ENCODE results near the gene ALK.

The ALK gene

DNA sequence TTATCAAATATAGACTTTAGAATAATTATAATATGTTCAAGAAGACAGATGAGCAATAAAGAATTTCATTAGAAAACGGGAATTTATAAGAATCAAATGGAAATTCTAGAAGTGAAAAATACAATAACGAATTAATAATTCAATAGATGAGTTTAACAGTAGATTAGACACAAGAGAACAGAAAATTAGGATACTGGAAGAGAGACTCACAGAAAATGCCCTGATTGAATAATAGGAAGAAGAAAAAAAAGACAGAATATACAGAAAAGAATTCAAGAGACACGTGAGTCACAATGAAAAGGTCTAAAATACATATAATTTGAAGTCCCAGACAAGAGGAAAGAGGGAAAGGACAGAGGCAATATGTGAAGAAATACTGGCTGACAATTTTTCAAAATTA, 451.4 kb downstream of the ALK start:
- DNase-seq, result no peak

DNA sequence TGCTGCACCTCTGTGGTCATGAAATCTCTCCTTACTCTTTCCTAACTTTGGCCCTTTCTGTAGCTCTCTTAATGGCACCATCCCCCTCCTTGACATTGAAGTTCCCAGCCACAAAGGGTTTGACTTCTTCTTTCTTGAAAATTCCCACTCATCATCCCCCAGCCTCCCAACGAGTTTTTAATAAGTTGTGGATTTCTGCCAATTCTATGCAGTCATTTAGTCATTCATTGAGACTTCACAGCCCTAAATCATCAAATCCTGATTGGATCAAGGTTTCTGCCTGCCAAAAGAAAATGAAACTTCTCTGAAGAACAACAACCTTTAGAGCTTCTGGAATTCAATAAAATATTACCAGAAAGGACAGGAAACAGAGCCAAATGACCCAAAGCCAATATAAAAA, 451.9 kb downstream of the ALK start:
- DNase-seq, result no peak

DNA sequence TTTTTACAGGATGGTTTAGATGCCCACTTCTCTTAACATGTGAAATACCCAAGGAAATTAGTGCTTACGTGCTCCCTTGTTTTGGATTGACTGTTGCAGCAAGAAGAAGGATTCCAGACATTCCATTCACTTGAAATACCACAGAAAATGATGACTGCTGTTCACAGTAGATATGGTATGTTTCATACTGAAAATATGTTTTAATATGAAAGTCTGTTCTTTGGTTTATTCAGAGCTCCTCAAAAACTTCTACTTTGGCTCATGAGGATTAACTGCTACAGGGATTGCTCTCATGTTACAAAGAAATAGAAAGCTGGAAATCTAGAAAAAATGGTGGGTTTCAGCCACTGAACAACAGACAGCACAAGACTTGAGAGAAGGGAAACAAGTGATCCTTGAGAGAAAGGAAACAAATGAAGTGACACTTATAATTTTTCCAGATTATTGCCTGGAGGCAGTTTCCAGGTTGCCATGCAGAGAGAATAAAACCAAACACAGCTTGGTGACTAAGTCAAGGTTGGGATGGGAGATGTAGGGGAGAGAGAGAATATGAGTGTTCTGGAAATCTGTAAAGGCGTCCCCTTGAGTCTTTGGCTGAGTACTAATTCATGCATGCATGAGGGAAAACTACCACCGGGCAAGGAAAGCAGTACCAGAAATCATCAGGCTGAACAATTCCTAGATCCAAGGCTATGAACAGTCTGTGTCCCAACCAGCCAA, 458.0 kb downstream of the ALK start:
- no peak for DNase-seq

DNA sequence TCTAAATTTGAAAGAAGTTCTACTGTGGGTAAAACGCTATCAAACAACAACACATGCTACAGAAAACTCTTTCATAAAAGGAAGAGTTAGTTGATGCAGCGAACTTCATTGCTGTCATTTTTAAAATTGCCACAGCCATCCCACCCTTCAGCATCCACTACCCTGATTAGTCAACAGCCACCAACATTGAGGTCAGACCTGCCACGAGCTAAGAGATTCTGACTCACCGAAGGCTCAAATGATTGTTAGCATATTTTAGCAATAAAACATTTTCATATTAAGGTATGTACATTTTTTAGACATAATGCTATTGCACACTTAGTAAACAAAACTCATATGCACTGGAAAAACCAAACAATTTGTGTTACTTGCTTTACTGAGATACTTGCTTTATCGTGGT, 459.1 kb downstream of the ALK start:
- no peak for DNase-seq

DNA sequence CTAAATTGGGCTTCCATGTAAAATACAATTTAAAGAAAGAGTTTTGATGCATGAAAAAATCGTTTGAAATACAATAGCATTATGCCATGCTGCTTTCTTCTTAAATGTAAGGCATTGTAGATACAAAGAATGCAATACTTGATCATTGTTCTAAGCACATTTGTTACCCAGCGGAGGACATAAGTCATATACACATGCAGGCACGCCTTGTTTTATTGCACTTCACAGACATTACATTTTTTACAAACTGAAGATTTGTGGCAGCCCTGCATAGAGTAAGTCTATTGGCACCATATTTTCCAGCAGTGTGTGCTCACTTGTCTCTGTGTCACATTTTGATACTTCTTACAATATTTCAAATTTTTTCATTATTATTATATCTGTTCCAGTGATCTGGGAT, 461.2 kb downstream of the ALK start:
- DNase-seq, result no peak

DNA sequence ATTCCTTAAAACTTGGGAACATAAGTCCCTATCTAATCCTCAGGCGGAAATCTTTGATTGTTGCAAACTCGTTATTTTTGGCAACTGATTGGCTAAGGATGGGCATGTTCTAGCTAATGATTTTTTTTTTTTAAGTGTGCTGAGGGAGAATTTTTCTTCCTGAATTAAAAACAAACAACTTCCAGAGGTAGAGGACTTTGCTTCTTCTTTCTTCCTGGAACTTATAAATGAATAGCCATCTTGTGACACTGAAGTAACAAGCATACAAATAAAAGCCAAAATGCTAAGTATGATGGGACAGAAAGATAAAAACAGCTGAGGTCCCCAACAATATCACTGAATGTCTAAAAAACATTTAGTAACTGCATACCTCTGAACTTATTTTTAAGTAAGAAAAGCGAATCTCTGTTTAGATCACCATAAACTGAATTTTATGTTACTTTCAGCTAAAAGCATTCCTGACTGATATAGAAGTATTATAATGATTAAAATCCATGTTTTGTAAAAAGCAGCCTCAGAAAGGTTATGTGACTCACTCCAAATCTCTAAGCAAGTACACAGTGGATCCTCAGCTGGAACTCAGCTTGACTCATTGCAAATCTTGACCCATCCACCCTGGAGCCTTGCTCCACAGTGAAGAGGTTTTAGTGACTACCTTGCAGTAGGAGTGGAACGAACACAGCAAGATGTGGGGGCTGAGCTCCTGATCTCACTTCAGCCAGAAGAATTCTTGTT, 461.8 kb downstream of the ALK start:
- DNase-seq, result no peak

DNA sequence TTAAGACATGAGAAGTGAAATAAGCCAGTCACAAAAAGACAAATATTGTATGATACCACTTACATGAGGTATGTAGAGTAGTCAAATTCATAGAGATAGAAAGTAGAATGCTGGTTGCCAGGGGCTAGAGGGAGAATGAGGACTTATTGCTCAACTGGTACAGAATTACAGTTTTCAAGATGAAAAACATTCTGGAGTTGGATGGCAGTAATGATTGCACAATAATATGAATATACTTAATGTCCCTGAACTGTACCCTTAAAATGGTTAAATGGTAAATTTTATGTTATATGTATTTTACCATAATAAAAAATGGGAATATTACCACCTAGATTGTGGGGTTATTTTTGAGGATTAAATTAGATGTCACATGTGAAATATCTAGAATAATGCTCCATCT, 465.0 kb downstream of the ALK start:
- DNase-seq, result no peak

DNA sequence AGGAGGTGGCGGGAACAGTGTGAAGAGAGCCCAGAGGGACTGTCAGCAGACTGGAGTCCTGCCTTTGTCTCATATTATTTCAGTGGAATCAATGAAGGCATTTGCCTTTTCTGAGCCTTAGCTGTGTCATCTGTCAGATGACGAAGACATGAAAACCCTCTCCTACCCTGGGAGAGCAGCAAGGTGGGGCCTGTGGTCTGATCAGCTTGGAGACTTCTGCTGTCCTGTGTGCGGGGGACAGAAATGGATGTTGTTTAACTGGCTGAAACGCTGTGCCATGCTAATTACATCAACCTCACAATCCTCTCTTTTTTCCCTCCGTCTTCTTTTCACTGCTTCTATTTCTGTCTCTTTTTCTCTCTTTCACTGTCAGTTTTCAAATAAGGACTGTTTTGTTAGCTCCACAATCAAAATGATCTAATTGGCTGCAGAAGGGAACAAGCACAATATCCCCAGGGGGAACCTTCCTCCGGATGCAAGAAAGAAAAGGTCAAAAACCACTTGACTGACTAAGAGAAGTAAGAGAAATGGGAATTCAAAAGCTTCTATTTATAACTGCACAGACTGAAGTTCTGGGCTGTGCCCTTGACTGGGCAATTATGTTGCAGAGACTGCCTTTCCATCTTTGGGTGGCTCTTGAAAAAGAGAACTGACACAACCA, 466.1 kb downstream of the ALK start:
- no peak for DNase-seq

DNA sequence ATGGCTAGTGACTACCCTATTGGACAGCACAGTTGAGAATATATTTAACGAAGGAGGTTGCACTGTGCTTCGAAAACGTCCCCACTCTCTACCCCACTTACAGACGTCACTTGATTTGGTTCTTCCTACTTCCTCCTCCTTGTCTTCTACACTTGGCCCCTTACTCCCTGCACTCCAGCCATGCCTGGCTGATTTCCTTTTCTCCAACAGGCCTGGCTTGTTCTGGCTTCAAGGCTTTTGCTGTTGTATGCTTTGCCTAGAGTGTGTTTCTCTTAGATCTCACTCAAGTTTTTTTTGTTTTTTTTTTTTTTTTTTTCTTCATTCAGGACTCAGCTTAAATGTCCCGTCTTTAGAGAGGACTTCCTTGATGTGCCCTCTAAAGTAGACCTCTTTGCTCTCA, 469.4 kb downstream of the ALK start:
- DNase-seq, result no peak

DNA sequence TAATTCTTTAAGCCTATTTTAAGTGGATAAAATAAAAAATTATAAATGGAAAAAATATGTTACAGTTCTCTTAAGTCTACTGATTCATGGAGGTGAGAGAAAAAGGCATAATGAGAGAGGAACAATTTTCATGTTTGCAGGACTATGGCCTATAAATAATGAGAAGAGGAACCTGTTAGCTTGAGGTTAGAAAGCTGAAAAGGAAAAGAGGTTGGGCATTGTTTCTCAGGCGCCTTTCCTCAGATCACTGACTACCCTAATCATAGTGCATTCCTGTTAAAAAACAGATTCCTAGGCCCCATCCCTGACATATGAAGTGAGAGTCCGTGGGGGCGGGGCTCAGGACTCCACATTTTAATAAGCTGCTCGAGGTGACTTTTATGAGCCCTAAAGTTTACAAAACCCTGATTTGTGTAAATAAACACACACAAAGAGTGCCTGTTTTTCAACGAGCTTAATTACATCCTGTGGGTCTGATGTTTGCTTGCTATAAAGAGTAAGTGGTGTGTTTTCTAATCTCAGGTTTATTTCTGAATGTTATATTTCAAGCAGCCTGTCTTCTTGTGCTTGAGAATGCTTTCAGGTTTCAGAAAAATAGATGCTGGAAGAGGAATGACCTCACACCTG, 470.7 kb downstream of the ALK start:
- DNase-seq, result no peak

DNA sequence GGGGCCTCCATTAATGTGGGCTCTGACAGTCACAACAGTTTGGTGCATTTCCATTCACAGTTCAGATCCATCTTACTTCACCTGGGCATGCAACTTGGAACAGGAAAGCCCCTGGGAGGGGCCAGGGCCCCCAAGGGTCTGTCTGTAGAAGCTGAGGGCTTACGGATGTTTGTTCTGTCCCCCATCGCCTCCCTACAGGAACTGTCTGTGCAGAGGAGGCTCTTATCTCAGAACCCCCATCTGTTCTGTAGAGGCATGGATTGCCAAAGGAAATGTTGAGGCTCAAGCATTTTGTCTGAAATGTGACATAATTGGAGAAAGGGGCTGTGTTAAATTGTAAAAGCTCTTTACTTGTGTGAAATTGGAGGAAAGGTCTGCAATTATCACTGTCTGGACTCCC, 471.9 kb downstream of the ALK start:
- DNase-seq, result no peak

DNA sequence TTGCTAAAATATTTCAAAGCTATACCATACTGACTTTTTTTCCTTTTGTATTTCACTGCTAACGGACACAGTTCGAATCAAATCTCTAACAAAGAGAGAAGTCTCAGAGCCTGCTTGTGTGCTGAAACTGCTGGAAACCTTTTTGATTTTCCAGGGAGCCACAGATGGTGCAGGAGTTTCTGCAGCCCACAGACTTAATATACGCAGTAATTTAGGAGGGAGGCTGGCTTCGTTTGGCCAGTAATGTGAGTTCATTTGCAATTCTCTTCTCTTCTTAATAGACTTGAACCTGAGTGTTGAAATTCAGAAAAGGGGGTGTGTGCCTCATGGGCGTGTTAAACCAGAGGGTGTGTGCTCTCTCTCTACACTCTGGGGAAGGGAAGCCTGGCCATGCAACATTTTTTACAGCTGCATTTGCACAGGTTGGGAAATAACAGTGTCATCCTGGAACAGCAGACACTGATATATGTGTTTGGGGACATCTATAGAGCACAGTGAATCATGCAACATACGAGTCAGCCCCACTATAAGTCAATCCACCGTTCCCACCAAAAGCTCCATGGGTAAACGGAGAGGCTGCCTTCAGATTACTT, 473.2 kb downstream of the ALK start:
- no peak for DNase-seq

DNA sequence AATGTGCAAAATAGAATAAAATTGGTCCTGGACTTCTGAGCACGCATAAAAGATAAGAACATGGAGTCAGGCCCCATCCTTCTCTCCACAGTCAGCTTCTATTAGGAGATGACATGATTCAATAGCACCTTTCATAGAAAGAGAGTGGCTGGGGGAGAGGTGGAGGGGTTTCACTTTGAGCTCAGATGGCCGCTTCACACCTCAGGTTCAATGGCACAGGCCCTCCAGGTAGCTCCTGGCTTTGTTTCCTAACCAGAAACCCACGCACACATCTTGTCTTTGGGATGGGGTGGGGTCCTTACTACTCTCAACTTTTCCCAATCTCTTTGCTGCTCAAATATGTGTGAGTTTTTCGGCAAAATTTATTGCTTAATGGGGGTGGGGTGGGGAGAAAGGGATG, 473.9 kb downstream of the ALK start:
- no peak for DNase-seq

DNA sequence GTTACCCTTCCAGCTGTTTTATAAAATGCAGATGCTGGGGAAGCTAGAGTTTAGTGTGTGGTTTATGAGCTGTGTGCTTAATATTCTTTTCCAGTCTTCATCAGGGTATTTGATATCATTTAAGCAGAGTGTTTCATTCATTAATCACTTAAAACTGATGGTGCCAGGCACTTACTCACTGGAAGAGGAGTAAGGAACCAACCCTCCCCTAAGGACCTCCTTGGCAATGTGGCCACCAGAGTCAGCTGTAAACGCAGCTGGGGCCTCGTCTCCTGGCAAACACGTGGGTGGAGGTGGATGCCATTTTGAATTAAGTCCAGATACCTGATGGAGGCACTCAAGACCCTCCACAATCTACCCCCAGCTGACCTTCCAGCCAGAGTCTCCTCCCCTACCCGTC, 474.5 kb downstream of the ALK start:
- DNase-seq, result no peak

DNA sequence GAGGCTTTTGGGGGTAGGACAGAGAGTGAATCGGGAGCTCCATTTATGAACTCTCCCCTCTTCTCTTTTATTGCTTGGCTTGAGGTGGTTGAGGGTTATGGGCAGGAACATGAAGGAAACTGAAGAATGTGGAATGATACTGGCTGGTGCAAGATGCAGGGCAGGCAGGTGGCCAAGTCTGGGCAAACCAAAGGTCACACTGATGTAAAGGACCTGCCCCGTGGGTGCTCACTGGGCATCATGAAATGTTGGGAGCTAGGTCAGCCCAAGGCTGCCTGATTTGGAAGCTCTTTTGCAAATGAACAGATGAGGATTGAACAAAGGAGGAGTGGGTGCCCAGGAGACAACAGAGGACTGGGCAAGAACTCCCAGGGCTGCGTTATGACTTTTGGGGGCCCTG, 477.2 kb downstream of the ALK start:
- DNase-seq, result no peak

DNA sequence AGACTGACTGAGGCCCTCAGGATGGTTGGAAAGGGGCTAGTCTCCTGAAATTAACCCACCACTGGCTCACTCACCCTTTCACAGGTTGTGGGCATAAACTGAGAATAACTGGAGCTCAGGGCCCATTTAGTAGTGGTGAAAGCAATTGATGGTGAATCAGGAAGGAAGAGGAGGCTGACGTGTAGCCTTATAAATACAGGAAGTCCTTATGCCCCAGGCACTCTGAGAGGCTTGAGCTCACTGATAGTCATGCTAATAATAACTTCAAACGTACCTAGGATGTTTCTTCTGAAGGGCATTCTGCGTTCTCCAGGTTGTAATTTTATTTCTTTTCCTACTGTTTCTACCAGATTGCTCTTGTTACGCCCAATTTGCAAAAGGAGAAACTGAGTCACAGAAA, 477.8 kb downstream of the ALK start:
- no peak for DNase-seq

DNA sequence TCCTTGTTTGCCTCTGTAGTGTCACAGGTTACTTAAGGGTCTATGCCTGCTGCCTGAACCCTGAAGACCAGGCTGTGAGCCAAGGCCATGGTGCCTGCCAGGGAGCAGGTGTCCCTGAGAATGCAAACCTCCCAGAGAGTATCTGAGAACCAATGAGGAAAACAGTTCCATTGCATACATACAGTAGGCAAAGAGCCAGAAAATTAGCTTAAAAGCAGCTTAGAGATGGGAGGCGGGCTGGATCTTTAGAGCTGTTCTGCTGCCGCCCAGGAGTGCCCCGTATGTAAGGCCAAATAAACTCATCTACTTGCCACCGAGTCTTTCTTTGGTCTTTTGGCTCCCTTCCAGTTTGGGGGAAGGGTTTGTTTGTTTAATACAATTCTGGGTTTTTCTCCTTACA, 478.2 kb downstream of the ALK start:
- no peak for DNase-seq

DNA sequence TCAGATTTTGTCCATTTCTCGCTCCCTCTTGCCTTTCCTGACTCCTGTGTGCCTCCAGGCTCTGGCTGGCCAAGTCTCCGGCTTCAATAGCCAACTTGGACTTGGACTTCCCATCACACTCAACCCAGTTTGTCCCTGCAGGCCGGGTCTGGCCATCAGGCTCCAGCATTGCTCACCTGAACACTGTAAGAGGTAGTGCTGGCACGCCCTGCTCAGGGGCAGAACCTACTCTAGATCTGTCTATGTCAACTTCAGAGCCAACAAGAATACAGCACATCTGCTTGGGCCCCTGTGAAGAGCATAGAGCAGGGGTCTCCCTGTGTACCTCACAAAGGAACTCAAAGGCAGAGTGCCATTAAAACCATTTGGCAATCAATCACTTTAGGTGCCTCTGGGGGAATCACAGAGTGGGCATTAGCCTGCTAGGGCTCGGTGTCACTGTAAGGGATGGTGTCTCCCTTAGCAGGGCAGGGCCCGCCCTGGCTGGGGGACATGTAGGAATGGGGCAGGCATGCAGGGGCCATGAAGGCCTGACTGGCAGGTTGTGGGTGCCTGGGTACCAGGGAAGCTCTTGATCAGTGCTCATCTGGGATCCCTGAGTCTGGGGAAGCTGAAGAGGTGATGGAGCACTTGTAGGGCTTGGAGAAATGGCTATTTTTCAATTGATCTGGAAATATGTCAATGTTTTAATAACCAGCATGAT, 480.3 kb downstream of the ALK start:
- no peak for DNase-seq

DNA sequence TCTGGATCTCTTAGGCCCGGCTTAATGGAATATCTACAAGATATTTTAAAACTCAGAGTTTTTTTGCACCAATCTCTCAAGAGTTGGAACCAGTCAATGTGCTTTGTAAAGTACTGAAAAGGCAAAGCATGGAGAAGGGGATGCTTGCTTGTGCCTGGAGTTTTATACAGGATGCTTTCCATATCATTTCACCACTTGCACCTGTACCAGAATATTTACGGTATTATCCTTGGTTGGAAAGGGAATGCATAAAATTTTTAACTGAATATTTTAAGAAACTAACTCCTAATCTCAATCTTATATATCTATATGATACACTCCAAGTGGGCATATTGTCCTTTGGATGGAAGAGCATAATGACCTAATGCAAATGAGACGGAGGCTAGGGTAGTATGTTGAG, 487.5 kb downstream of the ALK start:
- no peak for DNase-seq

DNA sequence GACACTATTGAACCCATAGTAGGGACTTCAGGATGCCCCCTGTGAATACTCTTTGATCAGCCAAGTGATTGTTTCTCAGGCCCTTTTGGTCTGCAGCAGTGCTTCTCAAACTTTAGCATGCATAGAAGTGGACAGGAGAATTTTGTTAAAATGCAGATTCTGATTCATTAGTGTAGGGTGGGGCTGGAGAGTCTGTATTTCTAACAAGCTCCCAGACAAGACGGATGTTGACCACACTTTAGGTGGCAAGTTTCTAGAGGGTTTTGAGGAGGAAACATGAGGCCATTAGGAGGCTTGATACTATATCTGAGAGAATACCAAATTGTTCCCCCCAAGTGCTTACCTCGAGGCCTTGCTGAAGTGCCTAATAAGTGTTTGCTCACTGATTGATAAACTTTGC, 488.3 kb downstream of the ALK start:
- no peak for DNase-seq

DNA sequence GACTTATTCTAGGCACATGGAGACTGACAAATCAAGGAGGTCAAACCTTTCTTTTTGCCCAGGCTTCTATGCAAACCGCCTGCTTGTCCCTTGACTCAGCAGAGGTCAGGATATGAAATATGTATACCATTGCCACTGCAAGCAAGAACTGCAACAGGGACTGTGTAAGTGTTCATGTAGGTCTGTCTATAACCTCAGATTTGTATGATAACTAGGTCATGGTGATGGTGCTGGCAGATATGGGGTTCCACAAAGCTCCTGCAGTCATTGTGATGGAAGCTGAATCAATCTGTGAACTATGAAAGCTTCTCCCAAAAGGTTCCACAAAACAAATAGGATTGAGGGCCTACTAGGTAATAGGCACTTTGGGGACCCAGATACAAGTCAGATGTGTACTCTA, 489.9 kb downstream of the ALK start:
- DNase-seq, result no peak

DNA sequence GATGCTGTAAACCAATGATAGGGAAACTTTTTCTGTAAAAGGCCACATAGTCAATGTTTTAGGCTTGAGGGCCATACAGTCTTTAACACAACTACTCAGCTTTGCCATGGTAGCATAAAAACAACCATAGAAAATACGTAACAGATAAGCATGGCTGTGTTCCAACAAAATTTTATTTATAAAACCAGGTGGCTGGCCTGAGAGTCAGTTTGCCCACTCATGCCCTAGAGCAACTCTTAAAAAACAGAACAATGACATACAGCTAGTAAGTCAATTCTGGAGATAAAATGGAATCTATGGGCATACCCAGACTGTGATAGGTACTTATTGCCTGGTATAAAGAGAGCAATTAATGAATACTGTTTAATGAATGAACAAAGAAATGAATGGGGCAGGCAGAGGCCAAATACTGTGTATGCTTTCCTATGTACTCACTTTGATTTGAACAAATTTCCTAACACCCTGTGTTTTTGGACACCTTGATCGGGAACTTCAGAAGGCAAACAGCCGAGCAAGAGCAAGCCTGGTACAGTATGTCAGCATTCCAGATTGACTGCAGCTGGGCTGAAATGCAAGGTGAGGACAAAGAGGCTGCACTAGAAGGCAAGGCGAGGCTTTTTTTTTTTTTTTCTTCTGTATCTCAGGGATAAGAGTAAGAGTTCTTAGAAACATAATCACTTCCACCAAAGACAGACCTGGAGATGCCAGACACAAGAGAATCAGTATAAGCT, 490.8 kb downstream of the ALK start:
- DNase-seq, result no peak

Data from COR-L47 (cell line).